Endothelial cell of hepatic sinusoid (primary cell): ENCODE results near the gene PCSK1N.
"Not testable (repeated sequence)": the region's sequence is repeated elsewhere in the genome, so short reads cannot be mapped to it uniquely, and the experiment has no call there.

Source experiments
- in situ Hi-C: cut with HindIII; loops from 2 replicates; pipeline ENCODE4 v1.10.0; 2017; ENCODE audit warnings: low sequenced_read_pairs

The PCSK1N gene

GRCh38 chrX:48835524-48836329 lies at the start of gene PCSK1N:
Gene PCSK1N, minus strand, starts transcription at chrX:48835610. Its CDS starts 78 bp downstream, at chrX:48835532.
- in situ Hi-C loops: no loop called here

DNA sequence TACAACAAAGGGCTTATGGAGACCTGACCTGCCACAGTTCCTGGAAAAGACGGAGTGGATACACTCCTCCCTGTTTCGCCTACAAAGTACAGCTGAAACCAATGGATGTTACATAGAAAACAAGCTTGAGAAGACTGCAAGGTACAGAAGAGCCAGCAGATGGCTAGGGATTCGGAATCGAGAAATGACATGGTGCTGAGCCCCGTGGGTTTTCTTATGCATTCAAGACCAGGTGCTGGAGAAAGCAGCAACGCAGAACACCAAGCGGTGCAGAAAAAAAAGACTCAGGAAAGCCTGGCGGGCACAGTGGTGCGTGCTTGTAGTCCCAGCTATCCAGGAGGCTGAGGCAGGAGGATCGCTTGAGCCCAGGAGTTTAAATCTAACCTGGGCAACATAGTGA lies 48.3 kb upstream of the PCSK1N start:
- in situ Hi-C loops: no loop called here

DNA sequence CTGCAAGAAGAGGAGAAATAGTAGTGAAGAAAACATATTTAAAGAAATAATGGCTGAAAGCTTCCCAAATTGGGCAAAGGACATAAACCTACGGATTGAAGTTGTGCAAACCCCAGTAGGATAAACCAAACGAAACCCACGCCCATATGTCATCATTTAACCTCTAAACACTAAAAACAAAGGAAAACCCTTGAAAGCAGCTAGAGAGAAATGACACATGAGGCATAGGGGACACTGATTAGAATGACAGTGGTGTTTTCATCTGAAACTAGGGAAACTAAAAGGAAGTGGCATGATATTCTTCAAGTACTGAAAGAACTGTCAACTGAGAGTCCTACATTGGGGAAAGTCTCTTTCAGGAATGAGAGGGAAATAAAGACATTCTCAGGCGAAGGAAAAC lies 41.5 kb upstream of the PCSK1N start:
- in situ Hi-C loops: not testable (repeated sequence)

DNA sequence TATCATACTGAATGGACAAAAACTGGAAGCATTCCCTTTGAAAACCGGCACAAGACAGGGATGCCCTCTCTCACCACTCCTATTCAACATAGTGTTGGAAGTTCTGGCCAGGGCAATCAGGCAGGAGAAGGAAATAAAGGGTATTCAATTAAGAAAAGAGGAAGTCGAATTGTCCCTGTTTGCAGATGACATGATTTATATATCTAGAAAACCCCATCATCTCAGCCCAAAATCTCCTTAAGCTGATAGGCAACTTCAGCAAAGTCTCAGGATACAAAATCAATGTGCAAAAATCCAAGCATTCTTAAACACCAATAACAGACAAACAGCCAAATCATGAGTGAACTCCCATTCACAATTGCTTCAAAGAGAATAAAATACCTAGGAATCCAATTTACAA lies 36.6 kb upstream of the PCSK1N start:
- in situ Hi-C loops: not testable (repeated sequence)

DNA sequence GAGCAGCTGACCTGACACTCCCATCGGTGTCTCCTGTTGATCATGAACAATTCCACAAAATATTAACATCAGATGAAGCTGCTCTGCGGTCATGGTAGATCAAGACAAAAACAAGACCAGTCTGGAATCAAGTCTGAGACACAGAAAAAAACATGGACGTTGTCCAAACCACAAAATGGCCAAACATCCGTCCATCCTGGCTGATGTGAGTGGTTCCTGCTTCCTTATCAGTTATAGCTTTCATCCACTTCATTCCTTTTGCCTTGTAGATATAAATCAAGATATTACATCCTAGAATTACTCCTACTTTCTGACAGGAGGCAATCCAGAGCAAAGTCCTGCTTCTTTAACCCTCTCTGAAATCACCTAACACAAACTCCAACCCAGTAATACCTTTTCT lies 28.8 kb upstream of the PCSK1N start:
- in situ Hi-C loops: no loop called here

DNA sequence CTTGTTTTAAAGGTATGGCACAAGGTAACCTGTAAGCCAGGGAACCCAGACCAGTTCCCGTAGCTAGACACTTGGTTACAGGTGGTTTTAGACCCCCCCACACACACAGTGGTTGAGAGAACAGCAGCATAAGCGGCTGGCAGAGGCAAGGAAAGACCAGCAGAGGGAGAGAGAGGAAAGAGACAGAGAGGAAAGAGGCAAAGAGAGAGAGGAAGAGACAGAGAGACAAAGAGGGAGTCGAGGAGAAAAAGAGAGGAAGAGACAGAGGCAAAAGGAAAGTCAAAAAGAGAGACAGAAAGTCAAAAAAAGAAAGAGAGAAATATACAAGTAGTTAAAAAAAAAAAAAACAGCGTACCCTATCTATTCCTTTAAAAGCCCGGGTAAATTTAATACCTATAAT lies 19.5 kb upstream of the PCSK1N start:
- in situ Hi-C loops: no loop called here

DNA sequence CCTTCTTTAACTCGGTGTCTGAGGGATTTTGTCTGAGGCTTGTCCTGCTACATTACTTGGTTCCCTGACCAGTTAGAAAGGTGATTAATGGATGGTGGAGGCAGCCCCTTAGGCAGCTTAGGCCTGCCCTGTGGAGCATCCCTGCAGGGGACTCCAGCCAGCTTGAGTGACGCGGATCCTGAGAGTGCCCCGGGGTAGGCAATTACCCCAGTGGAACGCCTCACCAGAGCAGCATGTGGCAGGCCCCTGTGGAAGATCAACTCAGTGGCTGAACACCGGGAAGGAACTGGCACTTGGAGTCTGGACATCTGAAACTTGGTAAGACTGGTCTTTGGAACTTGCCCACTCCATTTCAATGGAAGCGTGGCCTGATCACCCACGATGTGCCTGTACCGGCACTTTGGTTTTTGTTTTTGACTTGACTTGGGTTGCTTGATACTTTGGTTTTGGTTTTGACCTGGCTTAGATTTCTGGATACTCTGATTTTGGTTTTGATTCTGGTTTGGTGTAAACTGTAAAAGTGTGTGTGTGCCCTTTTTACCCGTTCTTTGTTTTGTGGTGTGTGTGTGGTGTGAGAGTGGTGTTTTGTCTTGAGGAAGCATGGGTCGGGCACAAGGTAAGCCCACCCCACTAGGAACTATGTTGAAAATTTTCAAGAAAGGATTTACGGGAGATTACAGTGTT lies 18.9 kb upstream of the PCSK1N start:
- in situ Hi-C loops: not testable (repeated sequence)

GRCh38 chrX:48853494-48853893 lies 18.1 kb upstream of the PCSK1N start:
- in situ Hi-C loops: not testable (repeated sequence)

DNA sequence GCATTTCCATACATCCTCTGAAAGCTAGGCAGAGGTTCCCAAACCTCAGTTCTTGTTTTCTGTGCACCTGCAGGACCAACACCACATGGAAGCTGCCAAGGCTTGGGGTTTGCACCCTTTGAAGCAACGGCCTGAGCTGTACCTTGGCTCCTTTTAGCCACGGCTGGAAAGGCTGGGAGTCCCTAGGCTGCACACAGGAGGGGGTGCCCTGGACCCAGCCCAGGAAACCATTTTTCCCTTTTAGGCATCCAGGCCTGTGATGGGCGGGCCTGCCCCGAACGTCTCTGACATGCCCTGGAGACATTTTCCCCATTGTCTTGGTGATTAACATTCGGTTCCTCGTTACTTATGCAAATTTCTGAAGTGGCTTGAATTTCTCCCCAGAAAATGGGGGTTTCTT lies 17.4 kb upstream of the PCSK1N start:
- in situ Hi-C loops: no loop called here

GRCh38 chrX:48848847-48849246 lies 13.4 kb upstream of the PCSK1N start:
- in situ Hi-C loops: no loop called here

DNA sequence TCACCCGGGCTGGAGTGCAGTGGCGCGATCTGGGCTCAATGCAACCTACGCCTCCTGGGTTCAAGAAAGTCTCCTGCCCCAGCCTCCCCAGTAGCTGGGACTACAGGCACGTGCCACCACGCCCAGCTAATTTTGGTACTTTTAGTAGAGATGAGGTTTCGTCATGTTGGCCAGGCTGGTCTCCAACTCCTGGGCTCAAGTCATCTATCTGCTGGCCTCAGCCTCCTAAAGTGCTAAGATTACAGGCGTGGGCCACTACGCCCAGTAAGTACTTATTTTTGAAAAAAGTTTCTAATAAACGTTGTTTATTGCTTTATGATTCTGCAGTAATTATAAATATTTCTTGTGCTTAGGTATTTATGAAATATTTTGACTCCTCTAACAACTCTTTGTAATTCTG lies 4.3 kb upstream of the PCSK1N start:
- in situ Hi-C loops: no loop called here

- in situ Hi-C loops: loop anchor here (5.0 kb wide), 1 partner anchor 42 kb away; no protein-coding TSS in a partner anchor
These were observed 1.1 kb downstream of the PCSK1N start for GRCh38 chrX:48834383-48834709.

- in situ Hi-C loops: loop anchor here (5.0 kb wide), 1 partner anchor 41 kb away; no protein-coding TSS in a partner anchor
These were observed 1.8 kb downstream of the PCSK1N start for GRCh38 chrX:48833542-48834138.

DNA sequence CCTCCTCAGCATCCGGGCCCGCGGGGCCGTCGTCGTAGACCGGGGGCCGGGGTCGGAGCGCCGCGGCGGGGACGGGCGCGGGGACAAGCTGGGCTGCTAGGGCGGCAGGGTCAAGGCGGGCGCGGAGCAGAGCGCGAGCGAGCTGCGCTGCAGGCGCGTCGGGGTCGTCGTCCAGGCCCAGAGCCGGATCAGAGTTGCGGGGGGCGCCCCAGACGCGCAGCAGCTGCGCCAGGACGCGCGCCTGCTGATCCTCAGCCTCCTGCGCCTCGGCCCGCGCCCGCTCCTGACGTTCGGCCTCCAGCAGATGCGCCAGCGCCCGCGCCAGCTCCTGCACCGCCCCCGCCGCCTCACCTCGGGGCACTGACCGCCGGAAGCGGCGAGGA lies 3.5 kb downstream of the PCSK1N start:
- in situ Hi-C loops: loop anchor here (5.0 kb wide), 1 partner anchor 40 kb away; no protein-coding TSS in a partner anchor

GRCh38 chrX:48831136-48831908 lies 4.1 kb downstream of the PCSK1N start:
- in situ Hi-C loops: loop anchor here (5.0 kb wide), 1 partner anchor 39 kb away; no protein-coding TSS in a partner anchor

- in situ Hi-C loops: no loop called here
These were observed 6.2 kb downstream of the PCSK1N start for GRCh38 chrX:48829016-48829735.

DNA sequence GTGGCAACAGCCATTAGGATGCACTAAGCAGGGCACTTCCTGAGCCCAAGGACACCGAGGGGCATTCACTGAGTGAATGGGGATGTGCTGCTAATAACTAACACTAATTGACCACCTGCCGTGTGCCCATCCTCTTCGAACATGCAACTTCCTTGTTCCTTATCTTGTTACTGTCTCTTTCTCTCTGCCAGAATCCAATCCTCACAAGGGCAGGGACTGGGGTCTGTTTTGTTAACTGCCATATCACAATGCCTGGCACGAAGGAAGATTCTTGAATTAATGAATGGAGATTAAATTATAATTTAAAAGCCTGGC lies 7.8 kb downstream of the PCSK1N start:
- in situ Hi-C loops: no loop called here

DNA sequence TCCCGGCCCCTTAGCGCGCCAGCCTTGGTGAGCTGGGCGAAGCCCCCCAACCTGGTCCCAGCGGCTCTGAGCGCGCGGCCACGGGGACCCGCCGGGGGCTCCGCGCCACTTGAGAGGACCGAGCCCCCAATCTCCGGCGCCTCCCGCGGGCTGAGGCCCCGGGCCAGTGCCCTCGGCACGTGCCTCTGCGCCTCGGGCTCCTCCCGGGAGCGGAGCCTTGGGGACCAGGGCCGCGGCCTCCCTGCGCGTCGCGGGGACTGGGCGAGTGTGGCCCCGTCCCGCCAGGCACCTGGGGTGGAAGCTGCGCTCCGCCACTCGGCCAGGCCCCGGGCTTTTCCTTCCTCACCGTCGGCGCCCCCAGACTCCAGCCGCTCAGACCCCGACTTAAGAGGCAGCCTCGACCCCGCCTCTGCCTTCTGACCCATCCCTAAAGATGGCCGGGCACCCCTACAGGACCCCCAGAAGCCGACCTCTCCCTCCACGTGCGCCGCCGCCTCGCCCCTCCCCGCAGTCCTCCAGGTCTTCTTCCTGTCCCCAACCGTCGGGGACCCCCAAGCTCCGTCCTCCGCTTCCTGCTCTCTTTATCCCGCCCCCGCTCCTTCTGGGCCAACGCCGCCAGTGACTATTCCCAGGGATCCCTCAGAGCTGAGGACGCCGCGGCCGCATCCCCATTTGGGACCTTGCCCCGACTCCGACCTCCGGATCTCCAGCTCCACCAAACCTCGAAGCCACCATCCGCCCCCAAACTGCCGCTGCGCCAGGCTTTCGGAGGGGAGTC lies 8.3 kb downstream of the PCSK1N start:
- in situ Hi-C loops: no loop called here

DNA sequence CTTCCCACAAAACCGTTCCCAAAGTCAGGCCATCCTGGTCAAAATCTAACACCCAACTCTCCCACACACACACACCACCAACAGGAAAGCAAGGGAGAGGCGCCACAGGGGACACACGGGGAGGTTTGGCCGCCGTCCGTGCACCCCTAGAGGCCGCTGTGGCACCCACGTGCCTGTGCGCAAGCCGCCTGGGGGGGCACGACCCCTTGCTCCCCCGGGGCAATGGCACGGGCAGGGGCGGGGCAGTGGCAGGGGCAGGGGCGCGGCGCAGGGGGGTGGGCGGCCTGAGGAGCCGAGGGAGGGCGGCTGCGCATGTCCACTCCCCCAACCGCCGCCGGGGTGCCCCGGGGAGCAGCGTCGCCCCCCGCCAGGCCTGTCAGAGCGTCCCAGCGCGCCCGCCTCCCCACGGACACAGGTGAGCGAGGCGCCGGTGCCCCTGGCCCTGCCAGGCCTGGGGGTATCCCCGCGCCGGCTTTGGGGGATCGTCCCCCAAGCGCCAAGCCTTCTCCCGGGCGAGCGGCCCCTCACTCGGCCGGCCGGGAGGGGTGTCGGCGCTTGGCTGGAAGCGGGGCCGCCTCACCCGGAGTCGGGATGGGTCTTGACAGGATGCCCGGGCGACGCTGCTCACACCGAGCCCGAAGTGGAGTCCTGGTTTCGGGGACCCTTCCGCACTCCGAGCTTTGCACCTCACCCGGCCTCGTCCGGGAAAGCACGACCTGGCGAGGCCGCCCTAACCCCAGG lies 9.1 kb downstream of the PCSK1N start, which contains the start of gene ERAS:
ERAS (plus strand) TSS at position 379 of the 741 bp plus-strand sequence. CDS start 2,611 bp downstream, outside the sequence.
- in situ Hi-C loops: no loop called here
